ENCODE data around the gene COL4A6. TPM values are rescaled to one million over a fixed set of nuclear protein-coding genes. Genes with fewer than 3 reads are reported as not detected.

COL4A6 gene
- polyA plus RNA-seq, 3 donors: not detected

DNA sequence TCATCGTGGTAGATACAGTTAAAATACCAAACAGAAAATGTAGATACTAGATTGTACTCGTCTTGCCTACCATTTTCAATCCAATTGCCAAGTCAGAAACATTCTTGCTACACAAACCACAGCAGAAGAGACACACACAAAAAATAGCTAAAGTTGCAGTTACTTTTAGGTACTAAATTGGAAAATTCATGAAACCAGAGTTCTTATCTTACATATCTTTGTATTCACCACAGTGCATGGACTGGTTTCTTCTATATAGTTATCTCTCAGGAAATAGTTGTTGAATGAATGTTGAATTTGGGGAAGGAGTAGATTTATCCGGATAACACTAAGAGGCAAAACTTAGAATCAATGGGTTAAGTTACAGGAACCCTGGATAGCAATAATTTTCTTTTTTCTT is 15.6 kb upstream of the COL4A6 start:
- H3K27ac Mint-ChIP-seq: no peak overlapping the region
- Histone ChIP-seq H3K4me3 (replicated peaks in 1 of 3; ENCODE audit: low read depth in 2 of 3, low read length in 3 of 3) (no peak overlapping the region), H3K4me1 (ENCODE audit: control insufficient read depth in 1 of 2, insufficient read depth in 2 of 2, low read length in 2 of 2) (no peaks in the 10 kb centered on the region), H3K27ac (ENCODE audit: low read depth in 1 of 2, low read length in 2 of 2) (no peak overlapping the region), H3K79me2 (ENCODE audit: insufficient read depth, low read length) (no peaks in the 10 kb centered on the region), H3K27me3 (ENCODE audit: control insufficient read depth in 2 of 2, insufficient read depth in 2 of 2, low read length in 2 of 2) (no peaks in the 10 kb centered on the region), H3K9ac (ENCODE audit: insufficient read depth, low read length, poor library complexity, severe bottlenecking) (no peak overlapping the region), H3K4me2 (replicated peaks; ENCODE audit: extremely low read depth, low read length, poor library complexity, severe bottlenecking) (no peak overlapping the region), H4K20me1 (ENCODE audit: insufficient read depth, low read length) (no peaks in the 10 kb centered on the region), H2AFZ (ENCODE audit: insufficient read depth, low read depth, low read length, poor library complexity, severe bottlenecking) (no peak overlapping the region), H3K36me3 (replicated peaks in 1 of 2; ENCODE audit: control insufficient read depth in 1 of 2, insufficient read depth in 2 of 2, low read length in 2 of 2) (no peaks in the 10 kb centered on the region), H3K9me3 (replicated peaks in 1 of 2; ENCODE audit: control insufficient read depth in 1 of 2, insufficient read depth in 1 of 2, low read length in 2 of 2) (no peaks in the 10 kb centered on the region)
- no peak for DNase-seq
- intact Hi-C loops (cut with micrococcal nuclease): no loop called here
- no peaks in the 10 kb centered on the region for H3K4me1 Mint-ChIP-seq
- peaks cover 0 to 2% (median 0%) of the 10 kb centered on the region in 7 donors for H3K9me3 Mint-ChIP-seq
- H3K27me3 Mint-ChIP-seq (ENCODE audit: low read depth in 3 of 3): peaks cover 0 to 6% (median 0%) of the 10 kb centered on the region in 3 donors
- H3K4me3 Mint-ChIP-seq: no peak overlapping the region
- WGBS (ENCODE audit: insufficient coverage): no CpG with 5 or more reads among the region's 3 CpGs
- H3K36me3 Mint-ChIP-seq: no peaks in the 10 kb centered on the region
- TF ChIP-seq, protein P1, sequence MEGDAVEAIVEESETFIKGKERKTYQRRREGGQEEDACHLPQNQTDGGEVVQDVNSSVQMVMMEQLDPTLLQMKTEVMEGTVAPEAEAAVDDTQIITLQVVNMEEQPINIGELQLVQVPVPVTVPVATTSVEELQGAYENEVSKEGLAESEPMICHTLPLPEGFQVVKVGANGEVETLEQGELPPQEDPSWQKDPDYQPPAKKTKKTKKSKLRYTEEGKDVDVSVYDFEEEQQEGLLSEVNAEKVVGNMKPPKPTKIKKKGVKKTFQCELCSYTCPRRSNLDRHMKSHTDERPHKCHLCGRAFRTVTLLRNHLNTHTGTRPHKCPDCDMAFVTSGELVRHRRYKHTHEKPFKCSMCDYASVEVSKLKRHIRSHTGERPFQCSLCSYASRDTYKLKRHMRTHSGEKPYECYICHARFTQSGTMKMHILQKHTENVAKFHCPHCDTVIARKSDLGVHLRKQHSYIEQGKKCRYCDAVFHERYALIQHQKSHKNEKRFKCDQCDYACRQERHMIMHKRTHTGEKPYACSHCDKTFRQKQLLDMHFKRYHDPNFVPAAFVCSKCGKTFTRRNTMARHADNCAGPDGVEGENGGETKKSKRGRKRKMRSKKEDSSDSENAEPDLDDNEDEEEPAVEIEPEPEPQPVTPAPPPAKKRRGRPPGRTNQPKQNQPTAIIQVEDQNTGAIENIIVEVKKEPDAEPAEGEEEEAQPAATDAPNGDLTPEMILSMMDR (IDR thresholded peaks at IDR 0.05): no peak

DNA sequence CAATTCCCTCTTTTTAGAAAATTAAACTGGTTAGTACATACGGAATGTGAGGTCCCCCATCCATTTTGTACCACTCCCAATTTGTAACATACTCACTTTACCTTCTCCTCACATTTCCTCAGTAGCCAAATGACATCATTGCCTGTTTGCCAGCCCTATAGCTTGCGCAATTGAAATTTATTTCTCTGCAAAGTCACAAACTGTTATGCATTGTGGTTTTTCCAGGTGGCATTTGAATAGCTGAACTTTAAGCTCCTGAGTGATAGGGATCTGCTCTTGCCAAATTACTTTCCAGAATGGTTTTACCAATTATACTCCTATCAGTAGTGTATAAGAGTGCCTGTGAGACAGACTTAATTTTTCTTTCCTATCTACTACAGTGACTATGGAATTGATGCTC is 9.1 kb upstream of the COL4A6 start:
- Histone ChIP-seq H3K36me3 (replicated peaks in 1 of 2; ENCODE audit: control insufficient read depth in 1 of 2, insufficient read depth in 2 of 2, low read length in 2 of 2) (no peaks in the 10 kb centered on the region), H3K9ac (ENCODE audit: insufficient read depth, low read length, poor library complexity, severe bottlenecking) (no peak overlapping the region), H4K20me1 (ENCODE audit: insufficient read depth, low read length) (no peaks in the 10 kb centered on the region), H3K4me1 (ENCODE audit: control insufficient read depth in 1 of 2, insufficient read depth in 2 of 2, low read length in 2 of 2) (no peaks in the 10 kb centered on the region), H3K4me2 (replicated peaks; ENCODE audit: extremely low read depth, low read length, poor library complexity, severe bottlenecking) (no peak overlapping the region), H3K27me3 (ENCODE audit: control insufficient read depth in 2 of 2, insufficient read depth in 2 of 2, low read length in 2 of 2) (peaks cover 0 to 1% of the 10 kb centered on the region in 2 donors), H2AFZ (ENCODE audit: insufficient read depth, low read depth, low read length, poor library complexity, severe bottlenecking) (no peak overlapping the region), H3K9me3 (replicated peaks in 1 of 2; ENCODE audit: control insufficient read depth in 1 of 2, insufficient read depth in 1 of 2, low read length in 2 of 2) (no peaks in the 10 kb centered on the region), H3K79me2 (ENCODE audit: insufficient read depth, low read length) (no peaks in the 10 kb centered on the region), H3K27ac (ENCODE audit: low read depth in 1 of 2, low read length in 2 of 2) (no peak overlapping the region), H3K4me3 (replicated peaks in 1 of 3; ENCODE audit: low read depth in 2 of 3, low read length in 3 of 3) (no peak overlapping the region)
- WGBS (ENCODE audit: insufficient coverage): no CpG with 5 or more reads among the region's 2 CpGs
- no peak overlapping the region for H3K27ac Mint-ChIP-seq
- TF ChIP-seq, protein P1 (IDR thresholded peaks at IDR 0.05): no peak
- no peaks in the 10 kb centered on the region for H3K4me1 Mint-ChIP-seq
- H3K9me3 Mint-ChIP-seq: no peaks in the 10 kb centered on the region
- no peak overlapping the region for H3K4me3 Mint-ChIP-seq
- H3K36me3 Mint-ChIP-seq: no peaks in the 10 kb centered on the region
- H3K27me3 Mint-ChIP-seq (ENCODE audit: low read depth in 3 of 3): peaks cover 0 to 3% (median 0%) of the 10 kb centered on the region in 3 donors
- DNase-seq: no peak
- intact Hi-C loops (cut with micrococcal nuclease): no loop called here

All from CD14-positive monocyte (primary cell).